ENCODE data around the gene SFXN3.

Gene SFXN3

DNA sequence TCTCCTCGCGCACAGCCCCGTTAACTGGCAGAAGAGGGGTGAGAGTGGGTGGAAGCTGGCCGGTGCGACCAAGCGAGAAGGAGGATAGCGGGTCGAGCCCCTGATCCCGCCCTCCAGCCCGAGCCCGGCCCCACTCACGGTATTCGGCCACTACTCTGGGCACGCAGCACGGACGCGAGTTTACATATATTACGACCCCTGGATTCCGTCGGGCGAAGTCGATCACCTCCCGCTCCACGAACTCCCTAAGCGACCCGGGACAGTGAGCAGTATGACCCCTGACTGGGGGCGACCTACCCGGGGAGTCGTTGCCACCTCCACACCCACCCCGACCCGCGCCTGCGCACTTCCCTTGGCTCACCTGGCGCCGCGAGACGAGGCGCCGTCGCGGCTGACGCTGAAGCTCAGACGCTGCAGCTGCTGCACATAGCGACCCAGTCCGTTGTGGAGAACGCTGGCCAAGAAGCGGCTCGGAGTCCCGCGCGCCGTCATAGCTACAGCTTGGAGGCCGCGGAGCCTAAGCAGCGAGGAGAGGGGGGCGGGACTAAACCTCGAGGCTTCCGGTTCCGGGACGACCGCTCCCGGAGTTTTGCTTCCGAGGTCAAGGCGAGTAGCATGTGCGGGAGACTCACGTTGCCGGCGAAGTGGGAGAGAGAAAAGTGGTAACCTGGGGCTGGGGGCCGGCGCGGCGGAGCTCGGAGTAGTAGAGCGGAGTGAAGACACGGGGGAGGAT, 43.9 kb upstream of the SFXN3 start, which contains the start of the genes MRPL43 and TWNK:
MRPL43 (minus strand) TSS at position 546 of the 733 bp plus-strand sequence; CDS start at position 492, 54 bp downstream.
TWNK (plus strand) TSS at position 592 of the 733 bp plus-strand sequence. CDS start 668 bp downstream, outside the sequence.
- Histone ChIP-seq H3F3A (ENCODE audit: insufficient read depth) (no peaks in the 10 kb centered on the region; the same call in 1 of the 2 replicates), H3K79me2 (ENCODE audit: insufficient read depth, low read length) (peaks cover 44% of the 10 kb centered on the region), H3K9me2 (replicated peaks; ENCODE audit: insufficient read depth, low read length) (no peaks in the 10 kb centered on the region), H3K27ac (ENCODE audit: low read depth, low read length) (peak within 1 kb of the TSS; percentile 78), H3K9me3 (ENCODE audit: insufficient read depth, low read length) (no peaks in the 10 kb centered on the region), H3K4me3 (ENCODE audit: insufficient read depth, low read length, poor library complexity, severe bottlenecking) (peak within 1 kb of the TSS; percentile 99), H3K27me3 (ENCODE audit: low read length) (no peaks in the 10 kb centered on the region), H3K9ac (ENCODE audit: low read length) (peak within 1 kb of the TSS; percentile 77), H4K20me1 (ENCODE audit: low read depth, low read length) (no peaks in the 10 kb centered on the region), H2AFZ (ENCODE audit: low read depth, low read length, severe bottlenecking) (peak within 1 kb of the TSS; percentile 88), H3K36me3 (ENCODE audit: low read length) (no peaks in the 10 kb centered on the region), H3K4me2 (ENCODE audit: low read depth, low read length, poor library complexity, severe bottlenecking) (peak within 1 kb of the TSS; percentile 92)
- TF ChIP-seq, protein P1, sequence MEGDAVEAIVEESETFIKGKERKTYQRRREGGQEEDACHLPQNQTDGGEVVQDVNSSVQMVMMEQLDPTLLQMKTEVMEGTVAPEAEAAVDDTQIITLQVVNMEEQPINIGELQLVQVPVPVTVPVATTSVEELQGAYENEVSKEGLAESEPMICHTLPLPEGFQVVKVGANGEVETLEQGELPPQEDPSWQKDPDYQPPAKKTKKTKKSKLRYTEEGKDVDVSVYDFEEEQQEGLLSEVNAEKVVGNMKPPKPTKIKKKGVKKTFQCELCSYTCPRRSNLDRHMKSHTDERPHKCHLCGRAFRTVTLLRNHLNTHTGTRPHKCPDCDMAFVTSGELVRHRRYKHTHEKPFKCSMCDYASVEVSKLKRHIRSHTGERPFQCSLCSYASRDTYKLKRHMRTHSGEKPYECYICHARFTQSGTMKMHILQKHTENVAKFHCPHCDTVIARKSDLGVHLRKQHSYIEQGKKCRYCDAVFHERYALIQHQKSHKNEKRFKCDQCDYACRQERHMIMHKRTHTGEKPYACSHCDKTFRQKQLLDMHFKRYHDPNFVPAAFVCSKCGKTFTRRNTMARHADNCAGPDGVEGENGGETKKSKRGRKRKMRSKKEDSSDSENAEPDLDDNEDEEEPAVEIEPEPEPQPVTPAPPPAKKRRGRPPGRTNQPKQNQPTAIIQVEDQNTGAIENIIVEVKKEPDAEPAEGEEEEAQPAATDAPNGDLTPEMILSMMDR (IDR thresholded peaks at IDR 0.05; ENCODE audit: insufficient read depth, low read length, poor library complexity, severe bottlenecking) = no peak
- no peak for TF ChIP-seq EZH2phosphoT487 (conservative IDR thresholded peaks at IDR 0.05; ENCODE audit: low read length)

DNA sequence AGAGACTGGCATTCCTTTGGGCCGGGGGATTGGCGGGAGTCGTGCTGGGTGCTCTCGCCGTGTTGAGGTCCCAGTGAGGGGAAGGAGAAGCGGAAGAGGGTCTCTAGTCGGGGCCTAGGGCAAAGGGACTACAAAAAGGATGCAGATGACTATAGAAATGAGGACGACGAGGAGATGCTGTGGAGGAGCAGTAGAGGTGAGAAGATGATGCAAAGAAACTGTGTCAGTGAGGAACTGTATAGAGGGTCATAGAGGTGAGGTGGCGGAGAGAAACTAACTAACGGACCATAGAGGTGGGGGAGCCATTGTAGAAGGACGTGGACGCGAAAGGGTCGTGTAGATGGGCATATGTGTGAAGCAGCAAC, 43.4 kb upstream of the SFXN3 start:
- no peaks in the 10 kb centered on the region; the same call in 1 of the 2 replicates for H3F3A ChIP-seq (ENCODE audit: insufficient read depth)
- H2AFZ ChIP-seq (ENCODE audit: low read depth, low read length, severe bottlenecking) = peak overlapping the region; percentile 88
- no peaks in the 10 kb centered on the region for H3K36me3 ChIP-seq (ENCODE audit: low read length)
- H3K9me2 ChIP-seq (replicated peaks; ENCODE audit: insufficient read depth, low read length) = no peaks in the 10 kb centered on the region
- TF ChIP-seq EZH2phosphoT487 (conservative IDR thresholded peaks at IDR 0.05; ENCODE audit: low read length) = no peak
- TF ChIP-seq, protein P1 (IDR thresholded peaks at IDR 0.05; ENCODE audit: insufficient read depth, low read length, poor library complexity, severe bottlenecking) = no peak
- peak overlapping the region; percentile 78 for H3K27ac ChIP-seq (ENCODE audit: low read depth, low read length)
- no peaks in the 10 kb centered on the region for H4K20me1 ChIP-seq (ENCODE audit: low read depth, low read length)
- no peaks in the 10 kb centered on the region for H3K9me3 ChIP-seq (ENCODE audit: insufficient read depth, low read length)
- H3K9ac ChIP-seq (ENCODE audit: low read length) = peak overlapping the region; percentile 77
- H3K79me2 ChIP-seq (ENCODE audit: insufficient read depth, low read length) = peaks cover 44% of the 10 kb centered on the region
- no peaks in the 10 kb centered on the region for H3K27me3 ChIP-seq (ENCODE audit: low read length)
- peak overlapping the region; percentile 92 for H3K4me2 ChIP-seq (ENCODE audit: low read depth, low read length, poor library complexity, severe bottlenecking)
- H3K4me3 ChIP-seq (ENCODE audit: insufficient read depth, low read length, poor library complexity, severe bottlenecking) = peak overlapping the region; percentile 99

DNA sequence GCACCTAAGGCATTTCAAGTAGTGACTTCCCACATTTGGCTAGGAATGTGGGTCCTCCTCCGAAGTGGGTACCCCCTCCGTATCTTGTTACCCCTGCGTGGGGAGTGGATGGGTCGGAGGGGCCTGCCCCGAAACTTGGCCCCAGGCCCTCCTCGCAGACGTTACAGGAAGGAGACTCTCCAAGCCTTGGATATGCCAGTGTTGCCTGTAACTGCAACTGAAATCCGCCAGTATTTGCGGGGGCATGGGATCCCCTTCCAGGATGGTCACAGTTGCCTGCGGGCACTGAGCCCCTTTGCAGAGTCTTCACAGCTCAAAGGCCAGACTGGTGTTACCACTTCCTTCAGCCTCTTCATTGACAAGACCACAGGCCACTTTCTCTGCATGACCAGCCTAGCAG, 42.9 kb upstream of the SFXN3 start:
- peak overlapping the region; percentile 99 for H3K4me3 ChIP-seq (ENCODE audit: insufficient read depth, low read length, poor library complexity, severe bottlenecking)
- no peaks in the 10 kb centered on the region for H3K36me3 ChIP-seq (ENCODE audit: low read length)
- no peak overlapping the region for H3K27ac ChIP-seq (ENCODE audit: low read depth, low read length)
- TF ChIP-seq, protein P1 (IDR thresholded peaks at IDR 0.05; ENCODE audit: insufficient read depth, low read length, poor library complexity, severe bottlenecking) = no peak
- TF ChIP-seq EZH2phosphoT487 (conservative IDR thresholded peaks at IDR 0.05; ENCODE audit: low read length) = no peak
- H4K20me1 ChIP-seq (ENCODE audit: low read depth, low read length) = no peaks in the 10 kb centered on the region
- H2AFZ ChIP-seq (ENCODE audit: low read depth, low read length, severe bottlenecking) = no peak overlapping the region
- no peaks in the 10 kb centered on the region for H3K9me2 ChIP-seq (replicated peaks; ENCODE audit: insufficient read depth, low read length)
- peaks cover 44% of the 10 kb centered on the region for H3K79me2 ChIP-seq (ENCODE audit: insufficient read depth, low read length)
- no peaks in the 10 kb centered on the region; the same call in 1 of the 2 replicates for H3F3A ChIP-seq (ENCODE audit: insufficient read depth)
- no peaks in the 10 kb centered on the region for H3K9me3 ChIP-seq (ENCODE audit: insufficient read depth, low read length)
- H3K9ac ChIP-seq (ENCODE audit: low read length) = peak overlapping the region; percentile 77
- H3K4me2 ChIP-seq (ENCODE audit: low read depth, low read length, poor library complexity, severe bottlenecking) = peak overlapping the region; percentile 92
- H3K27me3 ChIP-seq (ENCODE audit: low read length) = no peaks in the 10 kb centered on the region
